ENCODE measurements around the gene DPM1.

GRCh38 chr20:50921803-50922501 lies 36.4 kb downstream of the DPM1 start:
- TF ChIP-seq YY1 (IDR thresholded peaks at IDR 0.05; ENCODE audit: insufficient read depth, insufficient read length) (no peak), SUZ12 (IDR thresholded peaks at IDR 0.05; ENCODE audit: extremely low read depth, insufficient read depth, insufficient read length) (no peak)
